Panc1 (cell line): ENCODE data around the gene TSPAN3. TPM values are rescaled to one million over a fixed set of nuclear protein-coding genes. Genes with fewer than 3 reads are reported as not detected.

Experiments
- ATAC-seq: fragments of 200-7000 bp; cut with Tn5 transposase; 2 replicates; pipeline ENCODE4 v1.9.1; 2020; ENCODE audit warnings: mild to moderate bottlenecking, moderate library complexity
- BruUV-seq: library from RNA; stranded (reverse); fragments of 400-500 nt; replicated peaks from 2 replicates; lab custom pipeline; 2021; lab: Mats Ljungman, UMichigan
- CTCF ChIA-PET: fragments of 300-600 bp; sonication (Branson Sonifier 250); formaldehyde crosslinking; loops from one replicate; lab custom pipeline; 2022; ENCODE audit warnings: antibody characterized with exemption; lab: Charles Lee
- POLR2A ChIA-PET: fragments of 300-600 bp; sonication (Branson Sonifier 250); formaldehyde crosslinking; loops from one replicate; lab custom pipeline; 2022; ENCODE audit warnings: antibody characterized with exemption; lab: Charles Lee
- DNase-seq: peaks from one replicate; pipeline ENCODE4 v3.0.0-alpha.2; 2010; ENCODE audit warnings: low read depth, low spot score
- H3K27ac ChIP-seq: 2 replicates; pipeline ENCODE4 v1.5.1; 2011; ENCODE audit warnings: mild to moderate bottlenecking, low read length, inconsistent platforms
- H3K27me3 ChIP-seq: fragments of 200-500 bp; sonication (Bioruptor generic); 2 replicates; pipeline ENCODE4 v1.6.0; 2014; ENCODE audit warnings: low read length, inconsistent platforms; ENCODE audit not compliant: control insufficient read depth, insufficient read depth
- H3K36me3 ChIP-seq: fragments of 200-500 bp; sonication (Bioruptor generic); 2 replicates; pipeline ENCODE4 v1.5.1; 2014; ENCODE audit warnings: inconsistent platforms, mild to moderate bottlenecking, low read length, moderate library complexity; ENCODE audit not compliant: control insufficient read depth, insufficient read depth
- H3K4me1 ChIP-seq: 2 replicates; pipeline ENCODE4 v1.5.1; 2011; ENCODE audit warnings: inconsistent platforms, mild to moderate bottlenecking, low read length, moderate library complexity; ENCODE audit not compliant: control insufficient read depth, insufficient read depth
- H3K4me3 ChIP-seq, 2 experiments: 2 replicates each; pipeline ENCODE4 v1.5.1; 2011 to 2012; ENCODE audit warnings: low read depth in 2 of 2, low read length in 2 of 2, mild to moderate bottlenecking in 2 of 2, inconsistent platforms in 1 of 2, moderate library complexity in 1 of 2
- H3K9me3 ChIP-seq: fragments of 200-500 bp; sonication (Bioruptor generic); 2 replicates; pipeline ENCODE4 v1.5.1; 2014; ENCODE audit warnings: low read depth, mild to moderate bottlenecking, inconsistent platforms, low read length, moderate library complexity; ENCODE audit not compliant: control insufficient read depth, insufficient read depth
- POLR2AphosphoS5 ChIP-seq: IDR thresholded peaks from 2 replicates; pipeline ENCODE4 v1.6.1; 2012; ENCODE audit warnings: mild to moderate bottlenecking, low read depth, low read length, moderate library complexity
- SIN3A ChIP-seq: IDR thresholded peaks from 2 replicates; pipeline ENCODE4 v1.6.1; 2012; ENCODE audit warnings: low read depth, mild to moderate bottlenecking, low read length, moderate library complexity, borderline replicate concordance; ENCODE audit not compliant: insufficient read depth
- TCF7L2 ChIP-seq: IDR thresholded peaks from 2 replicates; pipeline ENCODE4 v1.6.1; 2011; ENCODE audit warnings: mild to moderate bottlenecking, low read depth, low read length, inconsistent platforms
- in situ Hi-C: cut with HindIII; loops from 2 replicates; pipeline ENCODE4 v1.10.0; 2016; ENCODE audit warnings: low sequenced_read_pairs, low pct_unique_long_range_greater_than_20kb
- intact Hi-C: fragments of 100-400 bp; cut with micrococcal nuclease; formaldehyde crosslinking; loops from one replicate; pipeline ENCODE4 v1.10.0; 2022; ENCODE audit not compliant: unreplicated experiment
- total RNA-seq: library from RNA; stranded (reverse); gene quantifications from one replicate; pipeline ENCODE4 v1.2.1, GENCODE V29; 2021; ENCODE audit not compliant: unreplicated experiment
- TF ChIP-seq, protein P1 (sequence below): fragments of 450-650 bp; IDR thresholded peaks from 2 replicates; pipeline ENCODE4 v1.5.1; 2017; ENCODE audit warnings: mild to moderate bottlenecking
- TF ChIP-seq, protein P2 (sequence below), 2 experiments: IDR thresholded peaks; 2 replicates each; pipeline ENCODE4 v1.6.1; 2011 to 2012; ENCODE audit warnings: low read depth in 2 of 2, control low read depth in 1 of 2, low read length in 1 of 2, mild to moderate bottlenecking in 1 of 2, moderate library complexity in 1 of 2; ENCODE audit not compliant: insufficient read depth in 1 of 2

TSPAN3 gene
- total RNA-seq, 1 experiment from 2014 or later, result 130 TPM

DNA sequence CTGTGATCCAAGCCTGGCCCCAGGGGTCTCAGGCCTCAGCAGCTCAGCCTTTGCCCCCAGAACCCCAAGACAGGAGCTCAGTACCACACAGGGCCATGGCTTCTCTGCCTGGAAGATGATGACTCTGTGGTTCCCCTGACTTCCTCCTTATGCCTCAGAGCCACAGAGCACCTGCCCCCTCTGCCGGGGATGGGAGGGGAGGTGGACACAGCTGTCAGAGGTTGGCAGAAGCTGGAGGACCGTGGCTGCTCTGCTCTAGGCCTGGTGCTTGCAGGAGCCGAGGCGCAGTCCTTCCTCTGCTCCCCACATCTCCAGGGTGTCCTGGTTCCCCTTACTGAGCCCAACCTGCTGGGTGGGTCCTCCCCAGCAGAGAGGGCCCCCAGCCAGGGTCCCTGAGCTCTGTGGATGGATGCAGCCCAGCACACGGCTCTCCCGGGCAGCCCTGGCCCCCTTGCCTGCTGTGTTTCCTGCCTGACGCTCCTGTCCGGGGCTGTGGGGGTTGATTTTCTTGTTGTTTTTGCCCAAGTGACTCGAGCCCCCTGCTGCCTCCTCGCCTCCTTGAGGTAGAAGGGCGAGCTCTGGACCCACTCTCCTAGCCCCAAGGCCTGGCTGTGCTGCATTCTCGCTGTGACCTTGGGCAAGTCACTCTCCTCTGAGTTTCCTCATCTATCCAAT lies 39.4 kb downstream of the TSPAN3 start:
- in situ Hi-C loops, result no loop called here
- H3K4me1 ChIP-seq, result no peaks in the 10 kb centered on the region; the same call in 1 of the 2 replicates
- CTCF ChIA-PET, result interaction anchor here (0.6 kb wide), 1 partner anchor 35 kb away, joined by 8 read pairs; no protein-coding TSS in a partner anchor

DNA sequence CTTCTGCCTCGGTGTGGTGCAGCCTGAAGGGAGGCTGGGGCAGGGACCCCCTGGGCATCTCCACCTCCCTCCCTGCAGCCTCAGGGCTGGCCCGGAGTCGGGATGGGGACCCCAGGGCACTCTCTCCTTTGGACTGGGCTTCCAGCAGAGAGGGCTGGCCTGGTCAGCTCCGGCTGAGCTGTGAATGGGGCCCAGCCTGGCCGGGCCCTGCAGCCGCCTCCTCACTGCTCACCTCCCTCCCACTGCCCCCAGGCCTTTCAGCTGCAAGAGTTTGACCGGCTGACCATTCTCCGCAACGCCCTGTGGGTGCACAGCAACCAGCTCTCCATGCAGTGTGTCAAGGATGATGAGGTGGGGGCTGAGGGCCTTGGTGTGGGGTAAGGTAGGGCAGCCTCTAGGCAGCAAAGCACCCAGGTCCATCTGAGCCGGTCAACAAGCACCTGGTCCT lies 40.0 kb downstream of the TSPAN3 start:
- in situ Hi-C loops, result no loop called here
- H3K27me3 ChIP-seq, result no peaks in the 10 kb centered on the region
- no peaks in the 10 kb centered on the region for H3K9me3 ChIP-seq
- no peak overlapping the region for H3K4me3 ChIP-seq
- ATAC-seq (no peak), DNase-seq (no peak)
- ChIA-PET CTCF (interaction anchor here (0.6 to 0.7 kb wide), 2 partner anchors 36 to 592 kb away, joined by 4 to 8 read pairs; no protein-coding TSS in a partner anchor), POLR2A (no interaction called here)
- TF ChIP-seq TCF7L2 (no peak), POLR2AphosphoS5 (no peak), SIN3A (no peak)
- TF ChIP-seq, protein P1, sequence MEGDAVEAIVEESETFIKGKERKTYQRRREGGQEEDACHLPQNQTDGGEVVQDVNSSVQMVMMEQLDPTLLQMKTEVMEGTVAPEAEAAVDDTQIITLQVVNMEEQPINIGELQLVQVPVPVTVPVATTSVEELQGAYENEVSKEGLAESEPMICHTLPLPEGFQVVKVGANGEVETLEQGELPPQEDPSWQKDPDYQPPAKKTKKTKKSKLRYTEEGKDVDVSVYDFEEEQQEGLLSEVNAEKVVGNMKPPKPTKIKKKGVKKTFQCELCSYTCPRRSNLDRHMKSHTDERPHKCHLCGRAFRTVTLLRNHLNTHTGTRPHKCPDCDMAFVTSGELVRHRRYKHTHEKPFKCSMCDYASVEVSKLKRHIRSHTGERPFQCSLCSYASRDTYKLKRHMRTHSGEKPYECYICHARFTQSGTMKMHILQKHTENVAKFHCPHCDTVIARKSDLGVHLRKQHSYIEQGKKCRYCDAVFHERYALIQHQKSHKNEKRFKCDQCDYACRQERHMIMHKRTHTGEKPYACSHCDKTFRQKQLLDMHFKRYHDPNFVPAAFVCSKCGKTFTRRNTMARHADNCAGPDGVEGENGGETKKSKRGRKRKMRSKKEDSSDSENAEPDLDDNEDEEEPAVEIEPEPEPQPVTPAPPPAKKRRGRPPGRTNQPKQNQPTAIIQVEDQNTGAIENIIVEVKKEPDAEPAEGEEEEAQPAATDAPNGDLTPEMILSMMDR, result no peak
- TF ChIP-seq, protein P2, sequence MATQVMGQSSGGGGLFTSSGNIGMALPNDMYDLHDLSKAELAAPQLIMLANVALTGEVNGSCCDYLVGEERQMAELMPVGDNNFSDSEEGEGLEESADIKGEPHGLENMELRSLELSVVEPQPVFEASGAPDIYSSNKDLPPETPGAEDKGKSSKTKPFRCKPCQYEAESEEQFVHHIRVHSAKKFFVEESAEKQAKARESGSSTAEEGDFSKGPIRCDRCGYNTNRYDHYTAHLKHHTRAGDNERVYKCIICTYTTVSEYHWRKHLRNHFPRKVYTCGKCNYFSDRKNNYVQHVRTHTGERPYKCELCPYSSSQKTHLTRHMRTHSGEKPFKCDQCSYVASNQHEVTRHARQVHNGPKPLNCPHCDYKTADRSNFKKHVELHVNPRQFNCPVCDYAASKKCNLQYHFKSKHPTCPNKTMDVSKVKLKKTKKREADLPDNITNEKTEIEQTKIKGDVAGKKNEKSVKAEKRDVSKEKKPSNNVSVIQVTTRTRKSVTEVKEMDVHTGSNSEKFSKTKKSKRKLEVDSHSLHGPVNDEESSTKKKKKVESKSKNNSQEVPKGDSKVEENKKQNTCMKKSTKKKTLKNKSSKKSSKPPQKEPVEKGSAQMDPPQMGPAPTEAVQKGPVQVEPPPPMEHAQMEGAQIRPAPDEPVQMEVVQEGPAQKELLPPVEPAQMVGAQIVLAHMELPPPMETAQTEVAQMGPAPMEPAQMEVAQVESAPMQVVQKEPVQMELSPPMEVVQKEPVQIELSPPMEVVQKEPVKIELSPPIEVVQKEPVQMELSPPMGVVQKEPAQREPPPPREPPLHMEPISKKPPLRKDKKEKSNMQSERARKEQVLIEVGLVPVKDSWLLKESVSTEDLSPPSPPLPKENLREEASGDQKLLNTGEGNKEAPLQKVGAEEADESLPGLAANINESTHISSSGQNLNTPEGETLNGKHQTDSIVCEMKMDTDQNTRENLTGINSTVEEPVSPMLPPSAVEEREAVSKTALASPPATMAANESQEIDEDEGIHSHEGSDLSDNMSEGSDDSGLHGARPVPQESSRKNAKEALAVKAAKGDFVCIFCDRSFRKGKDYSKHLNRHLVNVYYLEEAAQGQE (IDR thresholded peaks at IDR 0.05; ENCODE audit: insufficient read depth in 1 of 2, low read depth in 2 of 2, low read length in 1 of 2), result no peak
- no peaks in the 10 kb centered on the region; the same call in 1 of the 2 replicates for H3K4me1 ChIP-seq
- no TSS peak for BruUV-seq
- intact Hi-C loops, result no loop called here
- H3K36me3 ChIP-seq, result no peaks in the 10 kb centered on the region
- H3K27ac ChIP-seq, result no peak overlapping the region

More for the DNA sequence above, 39.4 kb downstream of the TSPAN3 start:
- no TSS peak for BruUV-seq
- POLR2A ChIA-PET, result no interaction called here
- no peaks in the 10 kb centered on the region for H3K9me3 ChIP-seq
- TF ChIP-seq POLR2AphosphoS5 (no peak), TCF7L2 (no peak), SIN3A (no peak)
- TF ChIP-seq, protein P2 (IDR thresholded peaks at IDR 0.05; ENCODE audit: insufficient read depth in 1 of 2, low read depth in 2 of 2, low read length in 1 of 2), result no peak
- TF ChIP-seq, protein P1, result no peak
- H3K36me3 ChIP-seq, result no peaks in the 10 kb centered on the region
- ATAC-seq, result no peak
- no peak overlapping the region for H3K27ac ChIP-seq
- H3K4me3 ChIP-seq, result no peak overlapping the region
- DNase-seq, result no peak
- H3K27me3 ChIP-seq, result no peaks in the 10 kb centered on the region
- intact Hi-C loops, result no loop called here
